Calu3 (cell line): ENCODE measurements around the gene SLC49A3. TPM values are rescaled to one million over a fixed set of nuclear protein-coding genes. Genes with fewer than 3 reads are reported as not detected.

Experiments used
- BruUV-seq: library from RNA; stranded (reverse); fragments of 400-500 nt; replicated peaks from 2 replicates; lab custom pipeline; 2021; lab: Mats Ljungman, UMichigan
- CTCF ChIA-PET: fragments of 300-600 bp; sonication (Branson Sonifier 250); formaldehyde crosslinking; loops from one replicate; lab custom pipeline; 2022; ENCODE audit warnings: antibody characterized with exemption; lab: Charles Lee
- DNase-seq: peaks from one replicate; pipeline ENCODE4 v3.0.0; 2022
- H3K27ac Mint-ChIP-seq: one replicate; pipeline ENCODE4 v1.8.0; 2022; ENCODE audit warnings: mixed read lengths; ENCODE audit not compliant: unreplicated experiment
- H3K27me3 Mint-ChIP-seq: one replicate; pipeline ENCODE4 v1.8.0; 2022; ENCODE audit warnings: mixed read lengths; ENCODE audit not compliant: unreplicated experiment
- H3K36me3 Mint-ChIP-seq: one replicate; pipeline ENCODE4 v1.8.0; 2022; ENCODE audit warnings: mild to moderate bottlenecking, moderate library complexity, mixed read lengths; ENCODE audit not compliant: insufficient read depth, unreplicated experiment
- H3K4me1 Mint-ChIP-seq: one replicate; pipeline ENCODE4 v1.8.0; 2022; ENCODE audit warnings: mild to moderate bottlenecking, low read depth, mixed read lengths; ENCODE audit not compliant: unreplicated experiment
- H3K4me3 Mint-ChIP-seq: one replicate; pipeline ENCODE4 v1.8.0; 2022; ENCODE audit warnings: mild to moderate bottlenecking, low read depth, moderate library complexity, mixed read lengths; ENCODE audit not compliant: unreplicated experiment
- H3K9me3 Mint-ChIP-seq: one replicate; pipeline ENCODE4 v1.8.0; 2022; ENCODE audit warnings: low read depth, mixed read lengths; ENCODE audit not compliant: unreplicated experiment
- intact Hi-C: fragments of 100-400 bp; cut with micrococcal nuclease; formaldehyde crosslinking; loops from one replicate; pipeline ENCODE4 v1.10.0; 2022; ENCODE audit not compliant: unreplicated experiment
- total RNA-seq: library from RNA; stranded (reverse); gene quantifications from 2 replicates; pipeline ENCODE4 v1.2.3, GENCODE V29; 2022
- TF ChIP-seq, protein P1 (sequence below): fragments of 200-600 bp; IDR thresholded peaks from one replicate; pipeline ENCODE4 v1.8.0; 2022; ENCODE audit warnings: antibody characterized with exemption; ENCODE audit not compliant: unreplicated experiment

Gene SLC49A3
- total RNA-seq, 1 experiment from 2014 or later, result 0.40 TPM

DNA sequence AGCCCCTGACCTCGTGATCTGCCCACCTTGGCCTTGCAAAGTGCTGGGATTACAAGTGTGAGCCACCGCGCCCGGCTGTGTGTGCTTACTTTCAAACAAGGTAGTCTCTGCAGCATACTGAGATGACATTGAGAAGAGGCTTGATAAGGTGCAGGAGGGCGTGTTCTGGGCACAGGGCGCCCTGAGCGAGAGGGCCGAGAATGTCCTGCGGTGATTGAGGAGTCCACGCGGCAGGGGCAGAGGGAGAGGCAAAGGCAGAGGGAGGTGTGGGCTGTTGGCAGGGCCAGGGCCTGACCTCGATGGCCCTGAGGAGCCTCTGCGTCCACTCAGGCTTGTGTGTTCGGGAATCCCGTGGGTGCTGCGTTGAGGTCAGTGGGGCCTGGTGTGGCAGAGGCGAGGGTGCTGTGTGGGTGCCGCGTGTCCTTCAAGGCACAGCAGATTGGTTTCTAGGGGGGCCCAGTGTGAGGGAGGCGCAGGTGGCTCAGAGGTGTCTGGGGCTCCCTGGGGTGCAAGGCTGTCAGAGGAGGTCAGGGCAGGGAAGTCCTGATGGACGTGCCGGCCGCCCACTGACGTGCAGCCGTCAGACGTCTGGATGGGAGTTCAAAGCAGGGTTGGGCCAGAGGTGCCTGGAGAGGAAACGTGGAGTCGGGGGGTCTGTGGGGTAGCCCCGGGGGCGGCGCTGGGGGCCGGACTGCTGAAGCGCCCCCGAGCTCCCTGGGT is 28.8 kb upstream of the SLC49A3 start:
- no peaks in the 10 kb centered on the region for H3K4me1 Mint-ChIP-seq
- H3K36me3 Mint-ChIP-seq, result peaks cover 29% of the 10 kb centered on the region
- peaks cover 2% of the 10 kb centered on the region for H3K9me3 Mint-ChIP-seq
- CTCF ChIA-PET, result no interaction called here
- no peaks in the 10 kb centered on the region for H3K27me3 Mint-ChIP-seq
- H3K27ac Mint-ChIP-seq, result no peak overlapping the region
- intact Hi-C loops, result no loop called here
- no peak for DNase-seq
- no TSS peak for BruUV-seq
- TF ChIP-seq, protein P1, sequence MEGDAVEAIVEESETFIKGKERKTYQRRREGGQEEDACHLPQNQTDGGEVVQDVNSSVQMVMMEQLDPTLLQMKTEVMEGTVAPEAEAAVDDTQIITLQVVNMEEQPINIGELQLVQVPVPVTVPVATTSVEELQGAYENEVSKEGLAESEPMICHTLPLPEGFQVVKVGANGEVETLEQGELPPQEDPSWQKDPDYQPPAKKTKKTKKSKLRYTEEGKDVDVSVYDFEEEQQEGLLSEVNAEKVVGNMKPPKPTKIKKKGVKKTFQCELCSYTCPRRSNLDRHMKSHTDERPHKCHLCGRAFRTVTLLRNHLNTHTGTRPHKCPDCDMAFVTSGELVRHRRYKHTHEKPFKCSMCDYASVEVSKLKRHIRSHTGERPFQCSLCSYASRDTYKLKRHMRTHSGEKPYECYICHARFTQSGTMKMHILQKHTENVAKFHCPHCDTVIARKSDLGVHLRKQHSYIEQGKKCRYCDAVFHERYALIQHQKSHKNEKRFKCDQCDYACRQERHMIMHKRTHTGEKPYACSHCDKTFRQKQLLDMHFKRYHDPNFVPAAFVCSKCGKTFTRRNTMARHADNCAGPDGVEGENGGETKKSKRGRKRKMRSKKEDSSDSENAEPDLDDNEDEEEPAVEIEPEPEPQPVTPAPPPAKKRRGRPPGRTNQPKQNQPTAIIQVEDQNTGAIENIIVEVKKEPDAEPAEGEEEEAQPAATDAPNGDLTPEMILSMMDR, result no peak
- no peak overlapping the region for H3K4me3 Mint-ChIP-seq

DNA sequence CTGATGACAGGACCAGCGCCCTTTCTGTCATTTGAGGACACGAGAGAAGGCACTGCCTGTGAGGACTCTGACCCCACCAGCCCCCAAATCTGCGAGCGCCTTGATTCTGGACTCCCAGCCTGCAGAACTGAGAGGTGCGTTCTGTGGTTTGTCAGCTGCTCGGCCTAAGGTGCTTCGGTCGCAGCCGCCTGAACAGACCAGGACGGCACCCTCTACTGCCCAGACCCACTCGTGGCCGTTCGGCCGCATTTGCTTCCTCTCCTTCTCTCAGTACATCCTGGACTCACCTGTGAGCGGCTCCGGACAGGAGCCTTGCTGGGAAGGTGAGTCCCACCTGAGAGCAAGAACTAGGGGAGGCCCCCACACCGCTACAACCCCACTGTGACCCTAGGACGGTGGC is 25.1 kb upstream of the SLC49A3 start:
- CTCF ChIA-PET, result no interaction called here
- H3K27ac Mint-ChIP-seq, result no peak overlapping the region

DNA sequence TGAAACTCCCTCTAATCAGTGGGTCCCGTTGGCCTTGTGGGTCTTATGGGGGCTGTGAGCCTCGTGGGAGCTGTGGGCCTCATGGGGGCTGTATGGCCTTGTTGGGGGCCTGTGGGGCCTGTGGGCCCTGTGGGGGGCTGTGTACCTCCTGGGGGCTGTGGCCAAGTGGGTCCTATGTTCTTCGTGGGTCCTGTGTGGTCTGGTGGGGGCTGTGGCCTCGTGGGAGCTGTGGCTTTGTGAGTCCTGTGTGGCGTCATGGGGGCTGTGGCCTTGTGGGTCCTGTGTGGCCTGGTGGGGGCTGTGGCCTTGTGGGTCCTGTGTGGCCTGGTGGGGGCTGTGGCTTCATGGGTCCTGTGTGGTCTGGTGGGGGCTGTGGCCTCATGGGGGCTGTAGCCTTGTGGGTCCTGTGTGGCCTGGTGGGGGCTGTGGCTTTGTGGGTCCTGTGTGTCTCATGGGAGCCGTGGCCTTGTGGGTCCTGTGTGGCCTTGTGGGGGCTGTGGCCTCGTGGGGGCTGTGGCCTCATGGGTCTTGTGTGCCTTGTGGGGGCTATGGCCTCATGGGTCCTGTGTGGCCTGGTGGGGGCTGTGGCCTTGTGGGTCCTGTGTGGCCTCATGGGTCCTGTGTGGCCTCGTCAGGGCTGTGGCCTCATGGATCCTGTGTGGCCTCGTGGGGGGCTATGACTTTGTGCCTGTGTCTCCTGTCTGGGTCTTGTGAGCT is 24.1 kb upstream of the SLC49A3 start:
- Mint-ChIP-seq H3K4me1 (no peaks in the 10 kb centered on the region), H3K4me3 (no peak overlapping the region), H3K36me3 (peaks cover 14% of the 10 kb centered on the region), H3K9me3 (no peaks in the 10 kb centered on the region), H3K27me3 (no peaks in the 10 kb centered on the region), H3K27ac (no peak overlapping the region)
- intact Hi-C loops, result no loop called here
- DNase-seq, result no peak
- TF ChIP-seq, protein P1, result no peak
- BruUV-seq, result no TSS peak
- CTCF ChIA-PET, result no interaction called here

More for the DNA sequence above, 25.1 kb upstream of the SLC49A3 start:
- intact Hi-C loops, result no loop called here
- Mint-ChIP-seq H3K36me3 (peaks cover 16% of the 10 kb centered on the region), H3K9me3 (no peaks in the 10 kb centered on the region), H3K4me1 (no peaks in the 10 kb centered on the region), H3K27me3 (no peaks in the 10 kb centered on the region), H3K4me3 (no peak overlapping the region)
- no peak for DNase-seq
- BruUV-seq, result no TSS peak
- TF ChIP-seq, protein P1, result no peak

DNA sequence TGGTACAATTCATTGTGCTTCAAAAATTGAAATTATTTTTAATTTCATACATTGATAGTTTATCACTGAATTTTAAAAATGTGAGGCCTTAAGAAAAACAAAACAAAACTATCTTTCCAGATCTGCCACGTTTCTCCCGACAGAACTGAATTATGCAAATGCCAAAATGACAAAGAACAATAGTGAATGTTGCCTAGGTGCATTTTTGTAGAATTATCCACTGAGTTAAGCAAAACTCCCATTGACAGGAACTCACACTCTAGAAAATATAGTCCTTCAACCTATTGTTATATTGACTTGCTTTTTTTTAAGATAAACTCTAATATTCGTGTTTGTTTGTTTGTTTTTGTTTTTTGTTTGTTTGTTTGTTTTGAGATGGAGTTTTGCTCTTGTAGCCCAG is 23.1 kb upstream of the SLC49A3 start:
- intact Hi-C loops, result no loop called here
- no TSS peak for BruUV-seq
- H3K9me3 Mint-ChIP-seq, result no peaks in the 10 kb centered on the region
- no peak overlapping the region for H3K4me3 Mint-ChIP-seq
- no peaks in the 10 kb centered on the region for H3K4me1 Mint-ChIP-seq
- no peak for DNase-seq
- H3K36me3 Mint-ChIP-seq, result peaks cover 9% of the 10 kb centered on the region
- TF ChIP-seq, protein P1, result no peak
- H3K27ac Mint-ChIP-seq, result no peak overlapping the region
- H3K27me3 Mint-ChIP-seq, result no peaks in the 10 kb centered on the region
- CTCF ChIA-PET, result no interaction called here
